Measurements from ENCODE around the gene ITGB2.

GRCh38 chr21:44929799-44930542 is 9.3 kb upstream of the ITGB2 start:
- no peak for TF ChIP-seq CTCF (IDR thresholded peaks at IDR 0.05; ENCODE audit: low read depth, low read length)
- TF ChIP-seq EZH2phosphoT487 (IDR thresholded peaks at IDR 0.05; ENCODE audit: low read depth): no peak

Data from OCI-LY3 (cell line).